ENCODE results near the gene LILRB5.
"Not testable (repeated sequence)": the region's sequence is repeated elsewhere in the genome, so short reads cannot be mapped to it uniquely, and the experiment has no call there.

The LILRB5 gene

DNA sequence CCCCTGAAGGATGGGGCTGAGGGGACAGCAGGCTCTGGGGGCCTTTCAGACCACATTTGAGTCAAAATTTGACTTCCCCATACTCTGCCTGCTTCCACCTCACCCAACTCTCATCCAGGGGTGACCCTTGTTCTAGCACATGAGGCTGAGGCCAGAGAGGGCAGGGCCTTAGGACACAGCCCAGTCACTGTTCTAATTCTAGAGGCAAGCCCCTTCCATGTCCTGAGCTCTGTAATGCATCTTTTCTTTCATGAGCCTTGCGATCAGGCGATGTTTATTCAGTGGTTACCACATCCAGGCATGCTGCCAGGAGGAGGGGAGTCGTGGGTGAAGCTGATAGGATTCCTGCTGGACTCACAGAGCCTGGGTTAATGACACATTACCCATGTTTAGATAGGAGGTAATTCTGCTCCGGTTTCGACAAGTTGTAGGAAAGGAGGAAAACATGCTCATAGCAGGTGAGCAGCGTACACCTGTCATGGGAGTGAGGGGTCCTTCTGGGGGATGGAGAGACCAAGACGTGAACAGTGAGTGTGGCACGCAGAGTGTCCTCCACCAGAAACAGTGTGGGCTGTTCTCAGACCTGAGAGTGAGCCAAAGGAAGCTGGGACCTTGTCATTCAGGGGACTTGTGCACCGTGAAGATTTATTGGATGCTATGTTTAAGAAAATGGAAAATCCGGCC, 47.1 kb downstream of the LILRB5 start:
- DNase-seq, result no peak

DNA sequence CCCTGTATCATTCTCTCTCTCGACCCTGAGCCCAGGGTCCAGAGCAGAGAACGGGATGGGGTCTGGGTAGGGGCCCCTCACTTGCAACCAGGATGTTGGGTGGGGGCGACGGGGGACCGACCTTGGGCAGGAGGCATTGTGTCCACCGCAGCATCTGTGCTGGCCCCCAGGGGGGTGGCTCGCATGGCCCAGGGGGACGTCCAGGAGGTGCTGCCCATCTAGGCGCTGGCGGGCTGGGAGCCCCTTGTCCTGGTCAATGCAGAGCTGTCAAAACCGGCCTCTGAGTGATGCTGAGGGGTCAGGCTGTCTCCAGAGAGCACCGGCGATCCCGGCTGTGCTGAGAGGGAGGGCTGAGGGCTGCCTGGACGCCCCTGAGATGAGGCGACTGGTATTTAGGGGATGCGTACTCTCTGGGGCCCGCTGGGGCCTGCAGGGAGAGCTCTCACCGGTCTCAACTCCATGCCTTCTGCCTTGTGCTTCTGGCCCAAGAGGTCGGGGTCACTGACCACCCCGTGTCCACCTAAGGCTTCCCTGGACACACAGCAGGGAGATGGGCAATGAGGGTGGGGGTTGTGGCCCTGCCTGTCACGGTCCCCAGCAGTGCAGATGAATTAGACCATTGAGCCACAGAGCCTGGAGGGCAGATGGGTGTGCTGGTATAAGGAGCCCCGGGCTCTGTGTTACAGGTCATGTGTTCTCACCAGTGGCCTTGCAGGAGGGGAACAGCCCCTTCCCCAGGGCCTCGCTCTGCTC, 47.8 kb downstream of the LILRB5 start:
- DNase-seq, result no peak

- DNase-seq, result peak in 1 of 2 donors; percentile 21
Measured at GRCh38 chr19:54208784-54209057, 48.4 kb downstream of the LILRB5 start.

DNA sequence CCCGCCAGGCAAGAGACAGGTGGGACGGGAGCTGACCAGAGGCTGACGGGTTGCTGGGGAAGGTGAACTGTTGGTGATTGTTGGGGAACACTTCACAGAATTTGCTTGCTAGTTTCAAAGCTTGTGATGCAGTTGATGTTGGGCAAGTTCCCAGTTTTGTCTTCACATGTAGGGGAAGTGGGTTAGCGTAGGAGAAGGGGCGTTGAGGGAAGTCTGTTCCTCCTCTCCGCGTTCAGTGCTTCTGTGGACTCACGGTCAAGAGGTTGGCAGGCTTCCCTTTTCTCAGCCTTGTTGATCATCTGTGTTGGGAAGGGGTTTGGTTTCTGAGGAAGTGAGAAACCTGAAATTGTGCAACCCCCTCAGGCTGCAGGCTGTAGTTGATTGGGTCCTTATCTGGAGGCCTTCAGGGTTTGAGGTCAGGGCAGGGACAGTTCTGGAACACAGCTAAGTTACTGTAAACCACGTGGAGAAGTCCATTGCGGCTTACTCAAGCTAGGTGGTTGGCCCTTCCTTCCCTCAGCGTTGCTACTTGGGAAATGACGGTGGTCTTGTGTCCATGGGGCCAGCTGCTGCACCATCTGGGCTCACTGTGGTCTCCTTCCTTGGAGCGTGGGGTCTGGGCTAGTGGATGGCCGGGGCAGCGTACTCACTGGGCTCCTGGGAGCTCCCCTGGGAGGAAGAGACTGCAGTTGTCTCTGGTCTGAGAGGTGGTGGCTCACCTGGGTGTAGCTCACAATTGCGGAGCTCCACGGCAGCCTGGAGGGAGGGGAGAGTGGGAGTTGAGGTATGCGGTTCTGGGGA, 48.9 kb downstream of the LILRB5 start:
- peak; percentile 59 for DNase-seq

- DNase-seq, result no peak
Measured at GRCh38 chr19:54207676-54207982, 49.4 kb downstream of the LILRB5 start.

- not testable (repeated sequence) for DNase-seq
Measured at GRCh38 chr19:54207193-54207592, 49.9 kb downstream of the LILRB5 start.

GRCh38 chr19:54206831-54207177, 50.3 kb downstream of the LILRB5 start:
- no peak for DNase-seq

- DNase-seq, result no peak
Measured at GRCh38 chr19:54206030-54206830, 50.8 kb downstream of the LILRB5 start.

- no peak for DNase-seq
Measured at GRCh38 chr19:54204767-54205468, 52.2 kb downstream of the LILRB5 start.

- DNase-seq, result no peak
Measured at GRCh38 chr19:54203151-54203611, 53.9 kb downstream of the LILRB5 start.

DNA sequence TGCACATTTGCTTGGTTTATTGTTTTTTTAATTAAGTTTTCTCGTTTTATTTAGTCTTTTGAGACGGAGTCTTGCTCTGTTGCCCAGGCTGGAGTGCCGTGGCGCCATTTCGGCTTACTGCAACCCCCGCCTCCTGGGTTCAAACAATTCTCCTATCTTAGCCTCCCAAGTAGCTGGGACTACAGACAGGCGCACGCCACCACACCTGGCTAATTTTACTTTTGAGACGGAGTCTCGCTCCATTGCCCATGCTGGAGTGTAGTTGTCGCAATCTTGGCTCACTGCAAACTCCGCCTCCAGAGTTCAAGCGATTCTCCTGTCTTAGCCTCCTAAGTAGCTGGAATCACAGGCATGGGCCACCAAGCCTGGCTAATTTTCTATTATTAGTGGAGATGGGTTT, 55.1 kb downstream of the LILRB5 start:
- no peak for DNase-seq

- DNase-seq, result no peak
Measured at GRCh38 chr19:54201172-54201701, 55.8 kb downstream of the LILRB5 start.

All from stimulated activated CD4-positive, alpha-beta T cell treated with anti-CD3 and anti-CD28 coated beads, Interleukin-2, amount 100 ng/mL, for 48 hours (primary cell).